ENCODE measurements around the gene CIAPIN1.
"Not testable (repeated sequence)": the region's sequence is repeated elsewhere in the genome, so short reads cannot be mapped to it uniquely, and the experiment has no call there.

DNA sequence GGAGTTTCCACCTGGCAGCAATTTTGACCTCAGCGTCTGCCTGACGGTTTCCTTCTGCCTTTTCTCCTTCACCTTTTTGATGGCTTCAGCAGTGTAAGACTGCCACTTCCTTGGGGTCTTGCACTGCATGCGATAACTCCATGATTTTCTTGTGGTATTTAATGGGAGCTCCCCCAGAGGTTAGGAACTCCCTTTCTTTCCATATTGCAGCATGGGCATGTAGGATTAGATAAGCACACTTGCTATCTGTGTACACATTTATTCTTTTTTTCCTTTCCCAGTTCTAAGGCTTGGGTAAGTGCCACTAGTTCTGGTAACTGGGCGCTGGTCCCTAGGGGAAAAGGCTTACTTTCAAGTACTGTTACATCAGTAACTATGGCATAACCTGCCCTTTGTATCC is 49.7 kb downstream of the CIAPIN1 start:
- TF ChIP-seq POLR2AphosphoS5, POLR2A (IDR thresholded peaks at IDR 0.05; ENCODE audit: low read depth, low read length): not testable (repeated sequence)
